Measurements from ENCODE around the gene DNM3.
A peak's percentile ranks its signal among the peaks of the same experiment; 100 is the strongest.

- peak; percentile 82 for TF ChIP-seq SPI1 (IDR thresholded peaks at IDR 0.05; ENCODE audit: borderline replicate concordance, insufficient read depth, low read depth, low read length)
- no peak for TF ChIP-seq EZH2 (IDR thresholded peaks at IDR 0.05; ENCODE audit: borderline replicate concordance, control insufficient read depth, low read depth, low read length)
Observed at GRCh38 chr1:172343240-172344160, 502.2 kb downstream of the DNM3 start.

All from GM12878 (cell line).